Germinal center (tissue), 1 donor: ENCODE measurements around the gene AJM1.
"Not testable (repeated sequence)": the region's sequence is repeated elsewhere in the genome, so short reads cannot be mapped to it uniquely, and the experiment has no call there.

ENCODE experiments used
- DNase-seq: peaks from one replicate; pipeline ENCODE4 v3.0.0; 2012; ENCODE audit warnings: mixed read lengths, low spot score

The AJM1 gene

GRCh38 chr9:136880651-136881050 is 38.4 kb downstream of the AJM1 start:
- no peak for DNase-seq

- peak; percentile 31 for DNase-seq
These were observed 39.4 kb downstream of the AJM1 start for GRCh38 chr9:136881691-136882108.

- peak; percentile 49 for DNase-seq
These were observed 40.0 kb downstream of the AJM1 start for GRCh38 chr9:136882109-136882946.

GRCh38 chr9:136882947-136883283 is 40.6 kb downstream of the AJM1 start:
- DNase-seq, result not testable (repeated sequence)

GRCh38 chr9:136883670-136884069 is 41.4 kb downstream of the AJM1 start:
- DNase-seq, result not testable (repeated sequence)

GRCh38 chr9:136885950-136886578 is 43.8 kb downstream of the AJM1 start, which contains the start of gene TRAF2:
TSS of gene TRAF2 (plus strand) at chr9:136886516. CDS start at chr9:136898741, 12,225 bp downstream.
- DNase-seq, result peak; percentile 100

GRCh38 chr9:136886610-136887597 is 44.6 kb downstream of the AJM1 start:
- peak; percentile 87 for DNase-seq

GRCh38 chr9:136888454-136888853 is 46.2 kb downstream of the AJM1 start:
- no peak for DNase-seq

GRCh38 chr9:136889858-136890257 is 47.6 kb downstream of the AJM1 start:
- DNase-seq, result no peak

GRCh38 chr9:136890661-136891060 is 48.4 kb downstream of the AJM1 start:
- no peak for DNase-seq
